Retinal pigment epithelial cell (primary cell): ENCODE measurements around the gene RORB.

Experiments
- DNase-seq: peaks from one replicate; pipeline ENCODE4 v3.0.0-alpha.2; 2010; ENCODE audit warnings: low read depth
- H3K4me3 ChIP-seq: 2 replicates; pipeline ENCODE4 v1.5.1; 2011; ENCODE audit warnings: mild to moderate bottlenecking, low read length, control low read depth, moderate library complexity
- CTCF ChIP-seq: conservative IDR thresholded peaks from 2 replicates; pipeline ENCODE4 v1.5.1; 2011; ENCODE audit warnings: low read depth, low read length, control low read depth, inconsistent platforms

The RORB gene

DNA sequence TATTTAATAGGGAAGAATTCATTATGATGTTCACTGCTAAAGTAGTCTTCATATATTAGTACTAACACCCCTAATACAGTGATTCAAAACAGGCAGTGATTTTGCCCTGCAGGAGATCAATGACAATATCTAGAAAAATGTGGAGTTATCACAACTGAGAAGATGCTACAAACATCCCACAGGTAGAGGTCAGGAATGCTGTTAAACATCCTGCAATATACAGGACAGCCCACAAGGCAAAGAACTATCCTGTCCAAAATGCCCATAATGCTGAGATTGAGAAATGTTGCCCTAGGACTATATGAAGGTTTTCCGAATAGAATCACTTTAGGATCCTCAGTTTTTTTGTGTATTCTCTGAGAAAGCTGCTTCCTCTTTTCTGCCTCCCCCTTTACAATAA lies 15.3 kb downstream of the RORB start:
- H3K4me3 ChIP-seq, result no peak overlapping the region
- DNase-seq, result no peak
- no peak for TF ChIP-seq CTCF

GRCh38 chr9:74513221-74513620 lies 16.1 kb downstream of the RORB start:
- H3K4me3 ChIP-seq, result no peak overlapping the region
- no peak for TF ChIP-seq CTCF
- no peak for DNase-seq

DNA sequence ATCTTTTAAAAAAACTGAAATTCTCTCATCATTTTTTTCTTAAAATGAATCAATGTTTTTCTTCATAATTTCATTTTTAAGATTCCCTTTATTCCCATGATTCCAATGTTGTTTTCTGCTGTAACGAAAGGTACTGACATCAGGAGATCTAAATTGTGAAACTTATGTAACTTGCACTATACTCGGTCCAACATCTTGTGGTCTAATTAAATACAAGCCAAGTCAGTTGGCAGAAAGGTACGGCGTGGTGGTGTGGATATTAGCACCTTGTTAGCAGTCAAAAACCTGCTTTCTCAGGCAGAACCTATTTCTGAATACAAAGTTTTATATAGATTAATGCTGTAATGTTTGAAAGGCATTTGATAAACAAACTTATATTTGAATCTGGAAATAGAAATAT lies 20.1 kb downstream of the RORB start:
- TF ChIP-seq CTCF, result no peak
- H3K4me3 ChIP-seq, result no peak overlapping the region
- DNase-seq, result no peak

DNA sequence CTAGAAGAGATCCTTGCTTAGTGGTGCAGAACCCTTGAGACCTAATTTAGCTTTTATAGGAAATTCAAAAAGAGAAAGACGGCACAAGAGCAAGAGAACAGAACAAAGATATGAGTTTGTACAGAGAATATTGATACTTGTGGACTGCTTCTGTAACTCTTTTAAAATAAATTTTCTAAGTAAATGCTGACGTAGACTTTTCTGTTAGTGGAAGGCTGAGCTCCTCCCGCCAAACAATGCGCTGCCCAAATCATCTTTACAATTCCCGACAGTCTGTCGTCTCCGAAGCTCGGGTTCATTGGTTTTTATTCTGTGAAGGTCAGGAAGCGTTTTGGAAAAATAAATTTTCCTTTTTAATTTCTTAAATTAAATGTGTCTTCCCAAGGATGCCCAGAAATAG lies 22.3 kb downstream of the RORB start:
- no peak for TF ChIP-seq CTCF
- no peak for DNase-seq
- no peak overlapping the region for H3K4me3 ChIP-seq

DNA sequence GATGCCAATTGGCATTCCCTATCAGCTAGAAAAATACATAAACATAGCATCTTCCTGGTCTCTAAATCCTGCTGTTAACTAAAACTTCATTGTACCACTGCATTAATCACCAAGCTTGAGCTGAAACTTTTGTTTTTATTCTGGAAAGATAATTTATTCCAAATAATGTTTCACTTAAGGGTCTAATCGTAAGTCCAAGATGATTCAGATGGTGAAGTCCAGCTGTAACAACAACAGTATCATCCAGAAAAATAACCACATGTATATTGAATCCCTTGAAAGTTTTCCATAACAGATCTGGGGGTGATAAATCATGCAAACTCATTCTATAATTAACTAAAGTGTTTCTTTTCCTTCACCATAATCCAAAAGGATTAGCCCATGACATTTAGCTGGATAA lies 23.9 kb downstream of the RORB start:
- no peak overlapping the region for H3K4me3 ChIP-seq
- DNase-seq, result no peak
- no peak for TF ChIP-seq CTCF

GRCh38 chr9:74524289-74524688 lies 27.2 kb downstream of the RORB start:
- DNase-seq, result no peak
- no peak for TF ChIP-seq CTCF

DNA sequence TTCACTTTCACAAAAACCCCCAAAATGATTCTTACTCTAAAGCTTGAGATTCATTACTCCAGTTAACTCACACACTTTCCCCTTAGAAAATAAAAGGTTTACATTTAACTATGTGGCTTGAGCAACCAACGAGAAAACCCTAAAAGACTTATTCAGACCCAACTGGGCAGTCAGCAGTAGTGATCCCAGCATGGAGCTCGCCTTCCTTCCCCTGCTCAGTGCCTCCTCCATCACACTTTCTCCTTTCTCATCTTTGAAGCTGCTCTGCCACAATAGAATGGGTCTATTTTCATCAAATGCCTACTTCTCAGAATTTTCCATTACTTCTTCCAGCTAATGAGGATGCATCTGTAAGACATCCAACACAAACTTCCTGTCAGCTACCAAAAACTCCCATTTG lies 29.1 kb downstream of the RORB start:
- TF ChIP-seq CTCF, result no peak
- DNase-seq, result no peak
- no peak overlapping the region for H3K4me3 ChIP-seq

More at GRCh38 chr9:74524289-74524688, 27.2 kb downstream of the RORB start:
- H3K4me3 ChIP-seq, result no peak overlapping the region
